GM19023 (cell line): ENCODE data around the gene HMGCS2.

Source experiments
- ATAC-seq: cut with Tn5 transposase; IDR thresholded peaks from one replicate; pipeline ENCODE4 v1.9.1; 2021; ENCODE audit warnings: mild to moderate bottlenecking, moderate library complexity; ENCODE audit not compliant: unreplicated experiment

HMGCS2 gene

GRCh38 chr1:119764220-119764619 is 4.5 kb downstream of the HMGCS2 start:
- ATAC-seq: no peak

GRCh38 chr1:119762953-119763352 is 5.8 kb downstream of the HMGCS2 start:
- ATAC-seq: no peak

- ATAC-seq: no peak
These were observed 6.3 kb downstream of the HMGCS2 start for GRCh38 chr1:119762409-119762808.

- ATAC-seq: no peak
These were observed 10.1 kb downstream of the HMGCS2 start for GRCh38 chr1:119758584-119758983.

- no peak for ATAC-seq
These were observed 16.1 kb downstream of the HMGCS2 start for GRCh38 chr1:119752592-119752991.

GRCh38 chr1:119748040-119748439 is 20.7 kb downstream of the HMGCS2 start:
- no peak for ATAC-seq

- no peak for ATAC-seq
These were observed 21.3 kb downstream of the HMGCS2 start for GRCh38 chr1:119747451-119747850.

- ATAC-seq: no peak
These were observed 23.7 kb downstream of the HMGCS2 start for GRCh38 chr1:119745034-119745433.

- no peak for ATAC-seq
These were observed 24.1 kb downstream of the HMGCS2 start for GRCh38 chr1:119744598-119744942.

GRCh38 chr1:119743776-119744597 is 24.7 kb downstream of the HMGCS2 start:
- ATAC-seq: peak; percentile 73

- no peak for ATAC-seq
These were observed 25.4 kb downstream of the HMGCS2 start for GRCh38 chr1:119743308-119743707.

- ATAC-seq: no peak
These were observed 26.0 kb downstream of the HMGCS2 start for GRCh38 chr1:119742677-119743076.

GRCh38 chr1:119742202-119742601 is 26.5 kb downstream of the HMGCS2 start:
- no peak for ATAC-seq

- ATAC-seq: no peak
These were observed 27.6 kb downstream of the HMGCS2 start for GRCh38 chr1:119740896-119741780.

GRCh38 chr1:119740261-119740660 is 28.4 kb downstream of the HMGCS2 start:
- no peak for ATAC-seq

GRCh38 chr1:119739150-119739549 is 29.6 kb downstream of the HMGCS2 start:
- no peak for ATAC-seq

GRCh38 chr1:119738100-119738720 is 30.5 kb downstream of the HMGCS2 start:
- ATAC-seq: no peak

- no peak for ATAC-seq
These were observed 31.5 kb downstream of the HMGCS2 start for GRCh38 chr1:119737040-119737682.

- no peak for ATAC-seq
These were observed 32.1 kb downstream of the HMGCS2 start for GRCh38 chr1:119736649-119737039.

GRCh38 chr1:119735217-119735616 is 33.5 kb downstream of the HMGCS2 start:
- ATAC-seq: no peak

- ATAC-seq: no peak
These were observed 35.0 kb downstream of the HMGCS2 start for GRCh38 chr1:119733754-119734153.
